ENCODE results near the gene ZNF532.

Gene ZNF532

DNA sequence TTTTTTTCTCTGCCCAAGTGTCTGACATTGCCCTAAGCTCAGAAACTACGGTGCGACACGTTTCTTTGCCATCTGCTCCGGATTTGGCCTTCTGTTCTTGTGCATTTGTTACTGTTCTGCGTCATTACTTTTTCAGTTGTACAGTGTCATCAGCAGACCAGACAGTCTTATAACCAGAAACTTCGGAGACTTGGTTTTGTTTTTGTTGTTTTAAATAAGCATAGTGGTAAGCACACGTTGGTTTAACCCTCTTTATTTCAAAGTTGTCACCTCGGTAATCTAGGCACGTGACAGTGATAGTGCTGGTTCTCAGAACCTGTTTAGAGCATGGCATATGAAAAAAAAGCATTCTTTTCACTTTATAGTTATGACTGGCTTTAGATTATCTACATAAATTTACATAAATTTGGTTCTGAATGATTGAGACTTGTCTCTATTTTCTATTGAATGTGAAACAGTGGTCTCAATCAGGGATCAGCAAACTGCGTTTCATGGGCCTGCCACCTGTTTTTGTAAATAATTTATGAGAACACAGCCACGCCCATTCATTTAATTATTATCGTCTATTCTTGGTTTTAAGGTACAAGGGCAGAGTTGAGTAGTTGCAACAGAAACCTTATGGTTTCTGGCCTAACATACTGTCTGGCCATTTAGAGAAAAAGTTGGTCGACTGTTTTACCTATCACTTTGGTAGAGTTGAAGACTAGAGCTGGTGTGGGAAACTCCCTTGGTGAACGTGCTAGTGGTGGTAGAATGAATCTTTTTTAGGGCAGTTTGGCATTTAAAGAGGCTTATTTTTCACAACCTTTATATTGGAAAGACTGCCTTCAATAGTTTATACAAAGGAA lies 106.5 kb downstream of the ZNF532 start:
- no peak for DNase-seq (ENCODE audit: low read depth)

DNA sequence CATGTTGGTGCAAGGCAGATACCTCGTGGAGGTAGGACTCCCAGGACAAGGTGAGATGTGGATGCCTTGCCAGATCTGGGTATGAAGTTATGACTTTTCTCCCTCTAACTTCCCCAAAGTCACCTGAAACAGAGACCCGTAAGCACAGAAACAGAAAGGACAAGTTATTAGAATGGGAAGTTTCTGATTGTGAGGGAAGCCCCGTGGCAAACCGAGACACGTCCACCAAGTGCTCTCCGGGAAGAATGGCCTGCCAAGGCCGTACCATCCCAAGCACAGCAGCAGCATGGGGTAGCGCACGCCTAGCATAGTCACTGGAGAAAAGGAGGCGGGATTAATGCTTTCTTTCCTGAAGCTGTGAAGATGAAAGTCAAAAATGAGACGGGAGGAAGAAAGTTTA lies 110.6 kb downstream of the ZNF532 start:
- DNase-seq (ENCODE audit: low read depth): no peak

DNA sequence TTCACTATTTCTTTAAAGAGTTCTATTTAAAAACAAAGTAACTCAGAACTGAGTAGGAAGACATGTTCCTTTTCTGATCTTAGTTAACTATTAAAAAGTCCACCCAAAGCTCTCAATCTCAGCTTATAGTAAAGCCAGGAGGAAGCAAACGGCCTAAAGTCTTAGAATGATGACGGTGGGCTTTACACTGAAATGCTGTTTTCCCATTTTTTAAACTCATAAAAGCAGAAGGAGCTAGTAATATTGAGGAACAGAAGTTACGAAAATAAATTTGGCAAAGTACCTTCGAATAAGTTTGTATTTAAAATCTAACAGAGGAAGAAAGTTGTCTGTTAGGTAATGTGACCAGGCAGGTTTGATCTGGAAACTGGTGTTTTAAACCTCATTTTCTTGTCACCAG lies 111.1 kb downstream of the ZNF532 start:
- DNase-seq (ENCODE audit: low read depth): no peak

- no peak for DNase-seq (ENCODE audit: low read depth)
Measured at GRCh38 chr18:58977223-58977622, 112.5 kb downstream of the ZNF532 start.

DNA sequence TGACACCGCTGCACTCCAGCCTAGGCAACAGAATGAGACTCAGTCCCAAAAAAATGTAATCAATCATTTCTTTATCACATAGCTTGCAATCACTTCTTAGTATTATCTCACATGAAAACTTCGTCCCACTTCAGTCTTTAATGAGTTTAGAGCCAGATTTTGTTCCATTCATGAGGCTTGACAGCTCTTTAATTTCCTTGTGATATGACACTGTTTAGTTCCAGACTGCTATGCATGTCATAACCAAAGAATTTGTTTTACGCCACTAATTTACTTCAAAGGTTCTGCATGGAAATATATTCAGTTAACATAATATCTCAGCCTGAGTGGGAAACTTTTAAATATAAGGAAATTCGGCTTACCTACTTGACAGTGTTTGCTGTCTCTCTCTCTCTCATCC lies 113.1 kb downstream of the ZNF532 start:
- DNase-seq (ENCODE audit: low read depth): no peak

- no peak for DNase-seq (ENCODE audit: low read depth)
Measured at GRCh38 chr18:58978916-58979315, 114.2 kb downstream of the ZNF532 start.

- no peak for DNase-seq (ENCODE audit: low read depth)
Measured at GRCh38 chr18:58979615-58980014, 114.9 kb downstream of the ZNF532 start.

DNA sequence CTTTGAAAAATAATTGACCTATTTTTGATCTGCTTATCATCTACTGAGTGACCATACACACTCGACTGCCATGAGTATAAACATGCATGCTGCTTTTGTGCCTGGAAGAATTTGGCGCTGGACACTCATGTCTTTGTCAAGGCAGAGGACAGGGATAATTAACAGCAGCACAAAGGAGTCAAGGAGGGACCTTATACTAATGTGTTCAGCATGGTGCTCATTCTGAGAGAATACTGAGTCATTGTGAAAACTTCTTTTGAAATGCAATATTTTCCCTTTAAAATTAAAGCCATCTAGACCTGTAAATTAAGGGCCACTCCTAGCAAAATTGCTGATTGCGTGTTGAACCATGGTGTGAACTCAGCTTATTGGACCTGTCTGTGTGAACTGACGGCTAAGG lies 116.3 kb downstream of the ZNF532 start:
- DNase-seq (ENCODE audit: low read depth): no peak

- DNase-seq (ENCODE audit: low read depth): no peak
Measured at GRCh38 chr18:58983260-58984155, 118.8 kb downstream of the ZNF532 start.

DNA sequence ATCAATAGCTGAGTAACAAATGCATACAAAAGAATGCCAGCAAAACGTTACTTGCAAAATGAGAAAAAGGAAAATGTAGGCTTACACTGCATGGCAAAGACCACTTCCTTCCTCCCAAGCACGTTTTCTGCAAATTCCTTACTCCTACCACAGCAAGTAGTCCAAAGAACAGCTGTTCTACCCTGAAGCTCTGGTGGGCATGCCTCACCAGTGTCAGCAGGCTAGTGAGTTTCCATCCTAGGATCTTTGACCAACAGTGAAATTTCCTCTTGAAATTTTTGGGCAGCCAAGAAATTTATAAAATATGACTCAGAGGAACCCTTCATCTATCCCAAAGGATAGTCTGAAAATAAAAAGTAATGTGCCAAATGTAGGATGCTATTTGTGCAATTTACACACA lies 123.9 kb downstream of the ZNF532 start:
- DNase-seq (ENCODE audit: low read depth): no peak

- no peak for DNase-seq (ENCODE audit: low read depth)
Measured at GRCh38 chr18:58989184-58989759, 124.6 kb downstream of the ZNF532 start.

GRCh38 chr18:58990720-58991119 lies 126.0 kb downstream of the ZNF532 start:
- no peak for DNase-seq (ENCODE audit: low read depth)

GRCh38 chr18:58991167-58991798 lies 126.6 kb downstream of the ZNF532 start:
- no peak for DNase-seq (ENCODE audit: low read depth)

- DNase-seq (ENCODE audit: low read depth): no peak
Measured at GRCh38 chr18:58992301-58993231, 127.9 kb downstream of the ZNF532 start.

DNA sequence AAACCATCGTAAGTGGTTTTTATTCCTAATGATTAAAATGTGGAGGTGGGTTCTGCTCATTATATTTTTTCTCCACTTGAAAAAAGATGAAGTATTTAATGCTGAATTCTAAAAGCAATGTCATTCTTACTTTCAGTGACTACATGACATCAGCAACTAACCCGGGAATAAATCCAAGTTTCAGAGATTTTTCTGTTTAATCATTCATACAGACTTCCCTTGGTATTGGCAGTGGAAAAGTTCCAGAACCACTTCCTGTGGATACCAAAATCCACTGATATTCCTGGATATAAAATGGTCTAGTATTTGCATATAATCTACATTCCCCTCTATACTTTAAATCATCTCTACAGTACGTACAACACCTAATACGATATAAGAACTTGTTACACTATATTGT lies 128.6 kb downstream of the ZNF532 start:
- DNase-seq (ENCODE audit: low read depth): no peak

DNA sequence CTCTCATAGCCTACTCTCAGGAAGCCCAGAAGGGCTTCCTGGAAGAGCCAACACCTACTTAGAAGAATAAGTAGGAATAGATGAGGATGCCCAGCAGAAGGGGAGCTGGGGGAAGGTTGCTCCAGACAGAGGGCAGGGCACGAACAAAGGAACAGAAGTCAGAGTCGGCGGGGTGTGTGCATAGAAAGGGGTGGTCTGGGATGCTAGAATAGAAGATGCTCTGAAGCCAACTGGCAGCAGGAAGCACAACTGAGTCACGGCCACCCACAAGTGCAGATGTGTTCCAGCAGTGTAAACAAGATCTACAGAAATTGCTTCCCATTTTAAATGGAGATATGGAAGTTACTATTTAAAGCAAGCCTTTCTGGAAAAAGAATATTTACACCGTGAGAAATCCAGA lies 131.0 kb downstream of the ZNF532 start:
- no peak for DNase-seq (ENCODE audit: low read depth)

DNA sequence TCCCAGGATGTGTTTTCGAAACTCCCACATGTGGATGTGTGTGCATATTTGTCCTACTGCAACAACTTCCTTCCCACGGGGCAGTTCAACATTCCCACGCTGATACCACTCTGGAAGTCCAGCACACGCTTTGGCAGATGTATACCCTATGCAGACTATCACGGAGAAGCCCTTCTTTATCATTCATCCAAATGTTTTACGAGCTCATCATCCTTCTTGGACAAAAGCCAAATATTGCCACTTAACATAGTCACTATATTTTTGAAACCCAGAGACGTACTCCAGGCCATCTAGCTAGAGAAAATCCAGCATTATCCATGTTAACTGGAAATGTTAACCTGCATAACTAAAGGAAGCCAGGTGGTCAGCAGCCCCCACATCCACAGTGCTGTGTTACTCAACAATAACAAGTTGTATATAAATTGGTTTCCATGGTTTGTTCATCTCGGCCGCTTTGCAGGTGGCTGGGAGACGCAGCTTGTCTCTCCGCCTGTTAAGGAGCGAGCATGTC lies 131.5 kb downstream of the ZNF532 start:
- DNase-seq (ENCODE audit: low read depth): no peak

GRCh38 chr18:58996696-58997095 lies 132.0 kb downstream of the ZNF532 start:
- no peak for DNase-seq (ENCODE audit: low read depth)

GRCh38 chr18:58997811-58998337 lies 133.2 kb downstream of the ZNF532 start:
- no peak for DNase-seq (ENCODE audit: low read depth)

DNA sequence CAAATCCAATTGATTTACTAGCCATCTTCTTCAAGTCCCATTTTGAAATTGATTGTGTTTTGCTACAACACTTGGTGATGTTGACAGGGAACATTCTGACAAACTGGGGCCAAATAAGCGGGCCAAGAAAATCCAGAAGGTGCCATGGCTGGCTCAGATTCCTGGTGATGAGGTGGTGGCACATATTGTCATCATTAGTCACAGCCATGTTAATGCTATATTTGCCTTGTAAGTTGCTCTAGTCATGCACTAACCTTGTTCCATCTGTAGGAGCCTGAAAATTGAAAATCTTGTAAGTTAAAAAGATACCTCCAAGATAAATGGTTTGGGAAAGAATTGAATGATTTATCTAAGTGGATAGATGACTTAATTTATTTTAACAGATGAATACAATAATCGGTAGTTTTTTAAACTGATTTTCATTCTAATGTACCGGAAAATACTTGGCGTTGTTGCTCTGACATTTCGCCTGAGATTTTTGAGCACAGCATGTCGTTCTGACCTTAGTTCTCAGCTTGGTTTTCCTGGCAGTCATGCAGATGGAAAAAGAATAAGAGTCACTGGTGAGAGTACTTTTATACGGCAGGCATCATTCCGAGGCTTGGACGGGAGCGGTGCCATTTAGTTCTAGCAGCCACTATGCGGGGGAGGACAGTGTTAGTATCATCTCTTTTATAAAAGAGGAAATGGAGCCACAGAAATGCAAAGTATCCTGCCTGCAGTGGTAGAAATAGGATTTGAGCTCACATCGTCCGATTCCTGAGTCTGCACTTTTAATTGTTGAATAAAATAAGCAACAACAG lies 133.9 kb downstream of the ZNF532 start:
- DNase-seq (ENCODE audit: low read depth): no peak
